Spleen (tissue), 7 donors: Measurements from ENCODE around the gene TRIO.

ENCODE experiments used
- CTCF ChIP-seq, 11 experiments: fragments of 200-600 bp in 7 of 11; fragments of 450-650 bp in 4 of 11; sonication (generic) in 4 of 11; IDR thresholded peaks in 8 of 11; conservative IDR thresholded peaks in 3 of 11; 1 replicate in 7 of 11; 2 replicates in 4 of 11; pipeline versions ENCODE4 v1.4.0 to v1.8.0; 2016 to 2021; ENCODE audit warnings: antibody characterized with exemption in 11 of 11, inconsistent platforms in 4 of 11, mild to moderate bottlenecking in 1 of 11
- POLR2A ChIP-seq, 3 donors: fragments of 450-650 bp; IDR thresholded peaks; one replicate each; pipeline ENCODE4 v1.5.1; 2017; ENCODE audit warnings: antibody characterized with exemption in 3 of 3, mild to moderate bottlenecking in 1 of 3
- POLR2AphosphoS5 ChIP-seq, 3 donors: sonication (generic); formaldehyde crosslinking; IDR thresholded peaks; one replicate each; pipeline ENCODE4 v1.5.1; 2017; ENCODE audit warnings: antibody characterized with exemption in 3 of 3
- donor health status: DM: no; HTN: no; CAD: no; lungs with moderate emphysema.
- donor health status: DM: no; HTN: no; CAD: no.
- donor health status: DM: no; HTN: no; CAD: no.

- TF ChIP-seq CTCF (IDR thresholded peaks at IDR 0.05 in 8 of 11, conservative IDR thresholded peaks at IDR 0.05 in 3 of 11) = no peak
- TF ChIP-seq POLR2A (IDR thresholded peaks at IDR 0.05) = no peak
- no peak for TF ChIP-seq POLR2AphosphoS5 (IDR thresholded peaks at IDR 0.05)
These were observed 86.6 kb downstream of the TRIO start for GRCh38 chr5:14229734-14230133.
